GM20431 (cell line): ENCODE measurements around the gene CRTAC1.

Experiments used
- in situ Hi-C: fragments of 300-500 bp; cut with MseI, MboI; formaldehyde crosslinking; loops from one replicate; pipeline ENCODE4 v1.15.0; 2020; ENCODE audit warnings: low sequenced_read_pairs; ENCODE audit not compliant: unreplicated experiment

Gene CRTAC1

GRCh38 chr10:97905276-97905675, 125.1 kb downstream of the CRTAC1 start:
- in situ Hi-C loops = no loop called here

- in situ Hi-C loops = no loop called here
Measured at GRCh38 chr10:97904576-97904975, 125.8 kb downstream of the CRTAC1 start.

- in situ Hi-C loops = no loop called here
Measured at GRCh38 chr10:97904018-97904381, 126.4 kb downstream of the CRTAC1 start.

GRCh38 chr10:97903128-97904017, 127.0 kb downstream of the CRTAC1 start:
- in situ Hi-C loops = no loop called here

GRCh38 chr10:97901381-97901780, 129.0 kb downstream of the CRTAC1 start:
- in situ Hi-C loops = no loop called here

GRCh38 chr10:97898429-97898828, 132.0 kb downstream of the CRTAC1 start:
- in situ Hi-C loops = no loop called here

GRCh38 chr10:97896756-97897358, 133.6 kb downstream of the CRTAC1 start:
- in situ Hi-C loops = no loop called here

- in situ Hi-C loops = no loop called here
Measured at GRCh38 chr10:97895915-97896314, 134.5 kb downstream of the CRTAC1 start.

GRCh38 chr10:97895084-97895483, 135.3 kb downstream of the CRTAC1 start:
- in situ Hi-C loops = no loop called here

GRCh38 chr10:97894092-97894491, 136.3 kb downstream of the CRTAC1 start:
- in situ Hi-C loops = no loop called here

GRCh38 chr10:97892939-97893338, 137.5 kb downstream of the CRTAC1 start:
- in situ Hi-C loops = no loop called here

- in situ Hi-C loops = no loop called here
Measured at GRCh38 chr10:97892506-97892905, 137.9 kb downstream of the CRTAC1 start.

GRCh38 chr10:97891497-97892167, 138.8 kb downstream of the CRTAC1 start:
- in situ Hi-C loops = no loop called here

GRCh38 chr10:97889461-97890265, 140.8 kb downstream of the CRTAC1 start:
- in situ Hi-C loops = no loop called here

- in situ Hi-C loops = no loop called here
Measured at GRCh38 chr10:97888641-97889262, 141.7 kb downstream of the CRTAC1 start.

- in situ Hi-C loops = no loop called here
Measured at GRCh38 chr10:97888134-97888533, 142.3 kb downstream of the CRTAC1 start.

- in situ Hi-C loops = no loop called here
Measured at GRCh38 chr10:97887399-97887798, 143.0 kb downstream of the CRTAC1 start.

- in situ Hi-C loops = no loop called here
Measured at GRCh38 chr10:97886286-97886685, 144.1 kb downstream of the CRTAC1 start.

- in situ Hi-C loops = no loop called here
Measured at GRCh38 chr10:97883092-97883485, 147.3 kb downstream of the CRTAC1 start.
